ENCODE data around the gene FAM110A.
A peak's percentile ranks its signal among the peaks of the same experiment; 100 is the strongest.

The FAM110A gene

DNA sequence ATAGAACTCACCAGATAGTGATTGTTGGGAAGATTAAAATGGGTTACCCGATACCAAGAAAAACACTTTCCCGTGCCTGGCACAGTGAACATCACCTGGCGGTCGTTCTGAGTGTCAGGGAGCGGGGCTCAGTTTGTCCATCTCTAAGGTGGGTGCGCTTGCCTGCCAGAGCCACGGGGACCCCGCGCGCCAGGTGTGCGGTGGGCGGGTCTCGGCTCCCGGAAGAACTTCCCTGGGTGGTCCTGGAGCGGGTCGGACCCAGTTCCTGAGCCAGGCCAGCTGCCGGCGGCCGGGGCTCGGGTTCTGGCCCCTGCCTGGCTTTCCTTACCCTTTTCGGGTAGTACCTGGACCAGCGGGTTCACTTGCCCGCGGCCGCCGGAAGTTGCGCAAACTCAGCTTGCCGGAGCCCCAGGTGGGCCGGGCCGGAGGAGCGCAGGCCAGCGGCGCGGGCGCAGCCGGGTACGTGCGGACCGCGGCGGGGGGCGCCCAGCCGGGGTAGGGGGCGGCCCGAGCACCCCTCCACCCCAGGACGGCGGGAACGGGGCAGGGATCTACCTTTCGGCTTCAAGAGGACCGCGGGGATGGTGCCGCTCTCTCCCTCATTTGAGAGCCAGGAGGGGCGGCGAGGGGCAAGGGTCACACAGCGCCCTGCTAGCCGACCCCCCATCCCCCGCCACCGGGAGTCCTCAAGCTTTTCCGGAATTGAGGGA is 7.5 kb downstream of the FAM110A start:
- TF ChIP-seq, protein P1, sequence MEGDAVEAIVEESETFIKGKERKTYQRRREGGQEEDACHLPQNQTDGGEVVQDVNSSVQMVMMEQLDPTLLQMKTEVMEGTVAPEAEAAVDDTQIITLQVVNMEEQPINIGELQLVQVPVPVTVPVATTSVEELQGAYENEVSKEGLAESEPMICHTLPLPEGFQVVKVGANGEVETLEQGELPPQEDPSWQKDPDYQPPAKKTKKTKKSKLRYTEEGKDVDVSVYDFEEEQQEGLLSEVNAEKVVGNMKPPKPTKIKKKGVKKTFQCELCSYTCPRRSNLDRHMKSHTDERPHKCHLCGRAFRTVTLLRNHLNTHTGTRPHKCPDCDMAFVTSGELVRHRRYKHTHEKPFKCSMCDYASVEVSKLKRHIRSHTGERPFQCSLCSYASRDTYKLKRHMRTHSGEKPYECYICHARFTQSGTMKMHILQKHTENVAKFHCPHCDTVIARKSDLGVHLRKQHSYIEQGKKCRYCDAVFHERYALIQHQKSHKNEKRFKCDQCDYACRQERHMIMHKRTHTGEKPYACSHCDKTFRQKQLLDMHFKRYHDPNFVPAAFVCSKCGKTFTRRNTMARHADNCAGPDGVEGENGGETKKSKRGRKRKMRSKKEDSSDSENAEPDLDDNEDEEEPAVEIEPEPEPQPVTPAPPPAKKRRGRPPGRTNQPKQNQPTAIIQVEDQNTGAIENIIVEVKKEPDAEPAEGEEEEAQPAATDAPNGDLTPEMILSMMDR (IDR thresholded peaks at IDR 0.05; ENCODE audit: extremely low read depth, insufficient read depth, missing control alignments): no peak
- in situ Hi-C loops (cut with MboI; ENCODE audit: low pct_unique_long_range_greater_than_20kb, low sequenced_read_pairs, unreplicated experiment): no loop called here
- peak; percentile 50 for DNase-seq (ENCODE audit: low spot score)

DNA sequence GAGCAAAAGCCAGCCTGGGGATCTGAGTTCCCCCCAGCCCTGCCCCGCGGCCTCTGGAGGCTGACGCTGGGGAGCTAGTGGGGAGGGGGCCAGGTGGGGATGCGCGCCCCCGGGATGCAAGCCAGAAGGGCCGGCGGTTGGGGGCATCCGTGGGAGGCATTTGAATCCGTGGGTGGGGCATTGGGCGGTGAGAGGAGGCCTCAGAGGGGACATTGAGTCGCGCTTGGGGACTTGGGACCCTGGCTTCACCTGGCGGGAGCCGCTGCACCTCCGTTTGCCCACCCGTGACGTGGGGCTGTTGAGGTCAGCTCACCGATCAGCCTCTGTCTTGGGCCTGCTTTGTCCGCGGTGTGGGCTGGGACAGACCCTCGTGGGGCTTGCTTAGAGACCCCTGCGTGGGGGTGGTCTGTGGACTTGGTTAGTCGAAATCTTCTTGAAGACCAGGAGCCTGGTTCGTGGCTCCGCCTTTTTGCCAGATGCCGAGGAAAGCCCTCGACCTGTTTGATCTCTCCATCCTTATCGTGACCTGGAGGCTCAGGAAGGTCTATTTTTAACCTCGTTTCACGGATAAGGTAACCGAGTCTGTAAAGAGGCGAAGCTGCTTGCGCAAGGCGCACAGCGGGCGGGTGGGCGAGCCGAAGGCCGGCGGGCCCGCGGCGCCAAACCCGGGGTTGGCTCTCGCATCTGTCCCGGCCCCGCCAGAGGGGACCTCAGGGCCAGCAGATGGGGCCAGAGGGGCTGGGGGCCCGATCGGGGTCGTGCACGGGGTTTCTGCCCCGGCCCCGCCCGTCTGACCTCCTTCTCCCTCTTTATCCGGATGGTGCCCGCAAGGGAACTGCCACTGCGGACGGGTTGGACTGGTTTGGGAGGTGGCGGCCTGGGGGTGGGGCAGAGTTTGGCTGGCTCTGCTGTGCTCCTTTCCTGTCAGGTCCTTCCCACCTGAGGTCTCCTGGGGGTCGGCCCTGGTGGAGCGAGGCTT is 8.3 kb downstream of the FAM110A start:
- TF ChIP-seq, protein P1 (IDR thresholded peaks at IDR 0.05; ENCODE audit: extremely low read depth, insufficient read depth, missing control alignments): no peak
- in situ Hi-C loops (cut with MboI; ENCODE audit: low pct_unique_long_range_greater_than_20kb, low sequenced_read_pairs, unreplicated experiment): no loop called here
- peak; percentile 44 for DNase-seq (ENCODE audit: low spot score)

DNA sequence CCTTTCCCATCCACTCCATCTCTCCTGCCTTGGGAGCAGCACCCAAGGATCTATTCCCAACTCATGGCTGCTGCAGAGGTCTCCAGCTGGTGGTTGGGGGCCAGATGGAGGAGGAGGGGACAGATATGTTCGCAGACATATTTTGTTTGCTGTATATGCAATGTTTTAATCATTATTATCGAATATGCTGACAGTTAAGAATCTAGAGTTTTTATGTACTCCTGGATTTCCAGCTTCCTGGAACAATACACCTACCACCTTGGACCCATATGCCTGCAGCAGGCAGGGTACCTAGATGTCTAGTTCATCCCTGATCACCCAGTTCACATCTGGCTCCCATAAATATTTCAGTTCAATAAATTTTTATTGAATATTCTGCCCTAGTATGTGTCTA is 9.0 kb downstream of the FAM110A start:
- in situ Hi-C loops (cut with MboI; ENCODE audit: low pct_unique_long_range_greater_than_20kb, low sequenced_read_pairs, unreplicated experiment): no loop called here
- TF ChIP-seq, protein P1 (IDR thresholded peaks at IDR 0.05; ENCODE audit: extremely low read depth, insufficient read depth, missing control alignments): no peak
- DNase-seq (ENCODE audit: low spot score): no peak

DNA sequence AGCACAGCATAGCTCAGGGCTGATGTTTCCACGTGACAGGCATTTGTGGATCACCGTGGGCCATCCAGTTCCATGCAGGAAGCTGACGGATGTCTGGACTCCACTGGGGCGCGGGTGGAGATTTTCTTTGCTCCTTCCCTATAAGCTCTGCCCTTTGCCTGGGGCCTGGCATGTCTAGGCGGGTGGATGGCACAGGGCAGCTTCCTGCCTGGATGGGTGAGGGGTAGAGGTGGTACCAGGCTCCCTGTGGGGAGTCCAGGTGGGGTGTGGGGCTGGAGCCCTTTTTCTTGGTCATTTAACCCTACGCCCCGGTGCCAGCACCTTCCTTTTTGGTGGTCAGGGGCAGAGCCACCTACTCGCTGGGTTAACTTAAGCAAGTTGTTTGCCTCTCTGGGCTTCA is 10.4 kb downstream of the FAM110A start:
- DNase-seq (ENCODE audit: low spot score): no peak
- TF ChIP-seq, protein P1 (IDR thresholded peaks at IDR 0.05; ENCODE audit: extremely low read depth, insufficient read depth, missing control alignments): no peak
- in situ Hi-C loops (cut with MboI; ENCODE audit: low pct_unique_long_range_greater_than_20kb, low sequenced_read_pairs, unreplicated experiment): no loop called here

DNA sequence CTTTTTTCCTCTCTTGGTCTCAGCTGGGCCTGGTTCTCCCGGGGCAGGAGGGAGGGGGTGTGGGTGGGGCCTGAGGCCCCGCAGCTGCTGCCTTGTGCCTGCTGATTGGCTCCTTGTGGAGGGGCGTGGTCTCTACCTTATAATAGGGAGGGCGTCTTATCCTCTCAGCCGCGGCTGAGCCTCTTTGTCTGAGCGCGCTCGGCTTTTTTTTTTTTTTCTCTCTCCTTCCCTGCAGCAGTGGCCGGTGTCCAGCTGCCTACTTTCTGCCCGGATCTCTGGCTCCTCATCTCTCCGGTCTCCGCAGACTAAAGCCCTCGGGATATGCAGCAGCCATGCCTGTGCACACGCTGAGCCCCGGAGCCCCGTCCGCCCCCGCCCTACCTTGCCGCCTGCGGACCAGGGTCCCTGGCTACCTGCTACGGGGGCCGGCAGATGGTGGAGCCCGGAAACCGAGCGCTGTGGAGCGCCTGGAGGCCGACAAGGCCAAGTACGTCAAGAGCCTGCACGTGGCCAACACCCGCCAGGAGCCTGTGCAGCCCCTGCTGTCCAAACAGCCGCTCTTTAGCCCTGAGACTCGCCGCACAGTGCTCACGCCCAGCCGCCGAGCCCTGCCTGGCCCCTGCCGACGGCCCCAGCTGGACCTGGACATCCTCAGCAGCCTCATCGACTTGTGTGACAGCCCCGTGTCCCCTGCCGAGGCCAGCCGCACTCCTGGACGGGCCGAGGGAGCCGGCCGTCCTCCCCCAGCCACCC is 11.1 kb downstream of the FAM110A start:
- TF ChIP-seq, protein P1 (IDR thresholded peaks at IDR 0.05; ENCODE audit: extremely low read depth, insufficient read depth, missing control alignments): no peak
- DNase-seq (ENCODE audit: low spot score): peak; percentile 98
- in situ Hi-C loops (cut with MboI; ENCODE audit: low pct_unique_long_range_greater_than_20kb, low sequenced_read_pairs, unreplicated experiment): no loop called here

DNA sequence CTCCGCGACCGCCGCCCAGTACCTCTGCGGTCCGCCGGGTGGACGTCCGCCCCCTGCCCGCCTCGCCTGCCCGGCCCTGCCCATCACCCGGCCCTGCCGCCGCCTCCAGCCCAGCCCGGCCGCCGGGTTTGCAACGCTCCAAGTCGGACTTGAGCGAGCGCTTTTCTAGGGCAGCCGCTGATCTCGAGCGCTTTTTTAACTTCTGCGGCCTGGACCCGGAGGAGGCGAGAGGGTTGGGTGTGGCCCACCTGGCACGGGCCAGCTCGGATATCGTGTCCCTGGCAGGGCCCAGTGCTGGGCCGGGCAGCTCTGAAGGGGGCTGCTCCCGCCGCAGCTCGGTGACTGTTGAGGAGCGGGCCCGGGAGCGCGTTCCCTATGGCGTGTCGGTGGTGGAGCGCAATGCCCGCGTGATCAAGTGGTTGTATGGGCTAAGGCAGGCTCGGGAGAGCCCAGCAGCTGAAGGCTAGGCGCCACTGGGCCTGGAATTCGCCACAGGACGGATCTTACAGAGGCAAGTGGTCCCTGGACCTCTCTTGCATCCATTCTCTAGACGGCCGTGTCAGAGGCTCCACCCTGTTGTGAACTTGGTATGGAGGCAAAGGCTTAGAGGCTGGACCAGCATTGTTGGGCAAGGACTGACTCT is 11.8 kb downstream of the FAM110A start:
- TF ChIP-seq, protein P1 (IDR thresholded peaks at IDR 0.05; ENCODE audit: extremely low read depth, insufficient read depth, missing control alignments): no peak
- DNase-seq (ENCODE audit: low spot score): no peak
- in situ Hi-C loops (cut with MboI; ENCODE audit: low pct_unique_long_range_greater_than_20kb, low sequenced_read_pairs, unreplicated experiment): no loop called here
